Neural progenitor cell (in vitro differentiated cells): ENCODE results near the gene BAIAP2. TPM values are rescaled to one million over a fixed set of nuclear protein-coding genes. Genes with fewer than 3 reads are reported as not detected.

Experiments
- DNase-seq: peaks from one replicate; pipeline ENCODE4 v3.0.0-alpha.2; 2016; ENCODE audit warnings: low spot score
- H2AFZ ChIP-seq: fragments of 200-600 bp; sonication (generic); replicated peaks from 2 replicates; pipeline ENCODE4 v1.6.1; 2016; ENCODE audit warnings: antibody characterized with exemption
- H3F3A ChIP-seq: fragments of 200-600 bp; sonication (generic); 2 replicates; pipeline ENCODE4 v1.6.1; 2016; ENCODE audit warnings: antibody characterized with exemption, low read depth
- H3K27ac ChIP-seq: fragments of 200-600 bp; sonication (generic); 2 replicates; pipeline ENCODE4 v1.5.1; 2016; ENCODE audit warnings: mild to moderate bottlenecking
- H3K27me3 ChIP-seq: fragments of 200-600 bp; sonication (generic); 2 replicates; pipeline ENCODE4 v1.6.1; 2016; ENCODE audit warnings: mild to moderate bottlenecking, moderate library complexity
- H3K36me3 ChIP-seq: fragments of 200-600 bp; sonication (generic); 2 replicates; pipeline ENCODE4 v1.5.1; 2016
- H3K4me1 ChIP-seq: fragments of 200-600 bp; sonication (generic); 2 replicates; pipeline ENCODE4 v1.6.1; 2016; ENCODE audit warnings: mixed run types
- H3K4me2 ChIP-seq: fragments of 200-600 bp; sonication (generic); 2 replicates; pipeline ENCODE4 v1.6.1; 2016
- H3K4me3 ChIP-seq: fragments of 200-600 bp; sonication (generic); 2 replicates; pipeline ENCODE4 v1.5.1; 2016
- H3K79me2 ChIP-seq: fragments of 200-600 bp; sonication (generic); 2 replicates; pipeline ENCODE4 v1.6.1; 2016; ENCODE audit warnings: low read depth
- H3K9ac ChIP-seq: fragments of 200-600 bp; sonication (generic); 2 replicates; pipeline ENCODE4 v1.6.1; 2016
- H3K9me3 ChIP-seq: fragments of 200-600 bp; sonication (generic); 2 replicates; pipeline ENCODE4 v1.5.1; 2016; ENCODE audit warnings: low read depth
- H4K20me1 ChIP-seq: fragments of 200-600 bp; sonication (generic); 2 replicates; pipeline ENCODE4 v1.6.1; 2016; ENCODE audit warnings: low read depth
- H3K27ac Mint-ChIP-seq: 3 replicates; pipeline ENCODE4 v1.8.0; 2021; ENCODE audit warnings: mixed read lengths
- H3K27me3 Mint-ChIP-seq: 2 replicates; pipeline ENCODE4 v1.8.0; 2022; ENCODE audit warnings: low read depth, mild to moderate bottlenecking, inconsistent platforms, moderate library complexity, mixed read lengths; ENCODE audit not compliant: insufficient read depth
- H3K36me3 Mint-ChIP-seq: 3 replicates; pipeline ENCODE4 v1.8.0; 2021; ENCODE audit warnings: mixed read lengths
- H3K4me1 Mint-ChIP-seq: 3 replicates; pipeline ENCODE4 v1.8.0; 2021; ENCODE audit warnings: mixed read lengths
- H3K4me3 Mint-ChIP-seq: 3 replicates; pipeline ENCODE4 v1.8.0; 2021; ENCODE audit warnings: mild to moderate bottlenecking, moderate library complexity, mixed read lengths
- H3K9me3 Mint-ChIP-seq: 3 replicates; pipeline ENCODE4 v1.8.0; 2020; ENCODE audit warnings: mixed read lengths
- CTCF ChIP-seq: fragments of 200-600 bp; sonication (generic); IDR thresholded peaks from 2 replicates; pipeline ENCODE4 v1.5.1; 2017; ENCODE audit warnings: antibody characterized with exemption, mild to moderate bottlenecking
- EZH2 ChIP-seq: fragments of 200-600 bp; sonication (generic); IDR thresholded peaks from 2 replicates; pipeline ENCODE4 v1.6.1; 2017; ENCODE audit warnings: antibody characterized with exemption, mild to moderate bottlenecking, moderate library complexity
- EZH2phosphoT487 ChIP-seq: fragments of 200-600 bp; sonication (generic); IDR thresholded peaks from 2 replicates; pipeline ENCODE4 v1.6.1; 2017; ENCODE audit warnings: antibody characterized with exemption
- total RNA-seq: library from RNA; depleted of rRNA; stranded (reverse); fragments of >200 nt; gene quantifications from 2 replicates; pipeline ENCODE4 v1.2.3, GENCODE V29; 2015; ENCODE audit warnings: low replicate concordance

The BAIAP2 gene
- total RNA-seq, 1 donor from 2014 or later: 15.6 TPM

DNA sequence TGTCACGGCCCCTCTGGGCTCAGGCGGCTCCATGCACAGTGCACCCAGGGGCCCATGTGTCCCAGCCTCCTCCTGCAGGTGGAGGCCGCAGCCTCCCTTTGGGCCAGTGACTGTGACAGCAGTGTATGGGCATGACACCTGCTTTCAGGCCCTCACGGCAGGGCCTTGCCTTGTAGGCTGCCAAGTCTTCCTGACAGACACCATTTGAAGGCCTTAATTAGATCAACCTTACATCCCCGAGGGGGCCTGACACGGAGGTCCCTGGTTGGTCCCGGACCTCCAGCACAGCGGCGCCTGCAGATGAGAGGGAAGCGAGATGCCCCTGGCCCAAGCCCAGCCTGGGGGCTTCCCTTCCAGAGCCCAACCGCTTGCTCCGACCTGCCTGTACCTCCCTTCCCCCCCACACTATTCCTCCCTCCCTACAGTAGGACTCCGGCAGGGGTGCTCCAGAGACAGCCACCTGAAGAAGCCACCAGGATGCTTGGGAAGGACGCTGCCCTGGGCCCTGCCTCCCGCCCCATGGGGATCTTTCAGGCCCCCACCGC lies 31.9 kb downstream of the BAIAP2 start:
- TF ChIP-seq EZH2phosphoT487: no peak
- TF ChIP-seq EZH2: no peak
- TF ChIP-seq CTCF: no peak
- Histone ChIP-seq H3K36me3 (no peaks in the 10 kb centered on the region), H3K4me2 (no peak overlapping the region), H3K4me1 (peaks cover 29% of the 10 kb centered on the region), H3F3A (no peaks in the 10 kb centered on the region), H3K27me3 (no peaks in the 10 kb centered on the region), H2AFZ (no peak overlapping the region), H3K9me3 (no peaks in the 10 kb centered on the region), H3K9ac (no peak overlapping the region), H3K27ac (no peak overlapping the region), H3K79me2 (no peaks in the 10 kb centered on the region), H3K4me3 (no peak overlapping the region), H4K20me1 (peaks cover 53% of the 10 kb centered on the region)
- DNase-seq: no peak
- peaks cover 13% of the 10 kb centered on the region for H3K36me3 Mint-ChIP-seq
- H3K27me3 Mint-ChIP-seq: no peaks in the 10 kb centered on the region
- peaks cover 41% of the 10 kb centered on the region for H3K4me1 Mint-ChIP-seq
- no peaks in the 10 kb centered on the region for H3K9me3 Mint-ChIP-seq
- H3K27ac Mint-ChIP-seq: no peak overlapping the region
- H3K4me3 Mint-ChIP-seq: no peak overlapping the region

GRCh38 chr17:81067391-81067811 lies 32.5 kb downstream of the BAIAP2 start:
- H3K36me3 ChIP-seq: no peaks in the 10 kb centered on the region
- H3K4me1 ChIP-seq: peaks cover 29% of the 10 kb centered on the region

DNA sequence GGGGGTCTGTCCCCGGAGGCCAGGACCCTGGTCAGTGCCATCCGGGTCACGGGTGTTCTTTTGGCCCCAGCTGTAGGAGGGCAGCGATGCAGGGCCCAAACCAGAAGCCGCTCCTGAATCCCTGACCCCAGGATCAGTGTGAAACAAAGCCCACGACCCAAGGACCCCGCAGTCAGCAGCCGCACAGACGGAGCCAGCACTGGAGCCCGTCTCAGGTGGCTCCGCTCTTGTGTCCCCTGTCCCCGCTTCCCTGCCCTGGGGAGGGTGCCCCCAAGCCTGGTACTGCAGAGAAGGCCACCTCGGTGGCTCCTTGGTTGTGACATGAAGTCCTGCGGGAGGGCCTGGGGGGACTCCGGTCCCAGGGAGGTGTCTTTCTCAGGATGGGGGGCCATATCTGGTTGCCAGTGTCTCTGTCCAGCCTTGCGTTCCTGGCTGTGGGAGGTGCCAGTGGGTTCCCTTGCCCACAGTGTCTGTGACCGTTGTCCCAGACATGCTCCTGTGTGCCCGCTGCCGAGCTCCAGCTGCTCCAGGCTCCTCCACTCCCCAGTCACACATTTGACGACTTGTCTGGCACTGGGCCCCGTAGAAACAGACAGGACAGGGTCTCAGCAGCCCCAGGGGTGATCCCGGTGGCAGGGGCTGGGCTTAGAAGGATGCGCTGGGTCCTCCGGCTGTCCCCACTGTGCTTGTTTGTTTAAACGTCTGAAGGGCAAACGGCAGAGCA lies 33.6 kb downstream of the BAIAP2 start:
- DNase-seq: no peak
- Mint-ChIP-seq H3K9me3 (no peaks in the 10 kb centered on the region), H3K36me3 (peaks cover 11% of the 10 kb centered on the region), H3K4me3 (no peak overlapping the region), H3K27me3 (peaks cover 4% of the 10 kb centered on the region), H3K4me1 (peaks cover 42% of the 10 kb centered on the region), H3K27ac (no peak overlapping the region)
- peaks cover 29% of the 10 kb centered on the region for H3K4me1 ChIP-seq
- no peak overlapping the region for H3K4me3 ChIP-seq
- no peak overlapping the region for H3K27ac ChIP-seq
- H3K79me2 ChIP-seq: no peaks in the 10 kb centered on the region
- H3K9me3 ChIP-seq: no peaks in the 10 kb centered on the region
- no peak overlapping the region for H2AFZ ChIP-seq
- H3K4me2 ChIP-seq: no peak overlapping the region
- no peaks in the 10 kb centered on the region for H3K27me3 ChIP-seq
- no peaks in the 10 kb centered on the region for H3F3A ChIP-seq
- H3K9ac ChIP-seq: no peak overlapping the region
- no peaks in the 10 kb centered on the region for H3K36me3 ChIP-seq
- TF ChIP-seq CTCF (no peak), EZH2phosphoT487 (no peak), EZH2 (no peak)
- peaks cover 49% of the 10 kb centered on the region for H4K20me1 ChIP-seq

More at GRCh38 chr17:81067391-81067811, 32.5 kb downstream of the BAIAP2 start:
- H3K4me2 ChIP-seq: no peak overlapping the region
- H3K79me2 ChIP-seq: no peaks in the 10 kb centered on the region
- no peak for TF ChIP-seq EZH2phosphoT487
- no peak for TF ChIP-seq EZH2
- TF ChIP-seq CTCF: no peak
- Mint-ChIP-seq H3K27me3 (no peaks in the 10 kb centered on the region), H3K27ac (no peak overlapping the region), H3K36me3 (peaks cover 15% of the 10 kb centered on the region), H3K9me3 (no peaks in the 10 kb centered on the region), H3K4me3 (no peak overlapping the region), H3K4me1 (peaks cover 42% of the 10 kb centered on the region)
- no peak overlapping the region for H3K9ac ChIP-seq
- no peak overlapping the region for H3K4me3 ChIP-seq
- H3K9me3 ChIP-seq: no peaks in the 10 kb centered on the region
- H3K27me3 ChIP-seq: no peaks in the 10 kb centered on the region
- H3F3A ChIP-seq: no peaks in the 10 kb centered on the region
- DNase-seq: peak; percentile 72
- peaks cover 55% of the 10 kb centered on the region for H4K20me1 ChIP-seq
- H3K27ac ChIP-seq: no peak overlapping the region
- no peak overlapping the region for H2AFZ ChIP-seq
